ENCODE measurements around the gene CYSRT1. TPM values are rescaled to one million over a fixed set of nuclear protein-coding genes. Genes with fewer than 3 reads are reported as not detected.

CYSRT1 gene
- polyA plus RNA-seq, 1 of the 3 experiments (the other 2 are of a cell fraction) = 2.1 TPM

DNA sequence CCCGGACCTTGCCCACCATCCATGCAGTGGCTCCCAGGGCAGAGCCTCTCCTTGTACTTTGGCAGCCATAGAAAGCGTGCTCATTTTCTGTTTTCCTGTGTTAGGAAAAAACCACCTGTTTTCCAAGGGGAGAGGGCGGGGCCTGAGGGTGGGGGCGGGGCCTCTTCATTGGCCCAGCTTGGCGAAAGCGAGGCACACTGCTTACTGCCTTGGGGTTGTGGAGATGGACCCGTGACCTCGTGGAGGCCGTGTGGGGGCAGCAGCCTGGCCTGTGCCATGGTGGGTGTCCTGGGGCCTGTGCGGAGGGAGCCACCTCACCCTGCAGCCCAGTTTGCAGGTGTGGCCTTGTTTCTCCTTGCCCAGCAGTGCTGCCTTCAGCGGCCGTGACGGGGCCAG lies 48.1 kb downstream of the CYSRT1 start:
- Histone ChIP-seq H2AFZ (ENCODE audit: low read depth) (no peak overlapping the region), H3K27me3 (ENCODE audit: insufficient read depth) (no peaks in the 10 kb centered on the region), H3F3A (replicated peaks; ENCODE audit: insufficient read depth) (peaks cover 8% of the 10 kb centered on the region), H3K79me2 (ENCODE audit: insufficient read depth) (no peaks in the 10 kb centered on the region), H3K27ac (ENCODE audit: low read depth in 2 of 2, low read length in 1 of 2) (no peak overlapping the region), H3K4me3 (ENCODE audit: low read depth in 2 of 2, low read length in 1 of 2) (no peak overlapping the region), H3K9me2 (no peaks in the 10 kb centered on the region), H3K36me3 (replicated peaks in 1 of 2; ENCODE audit: control insufficient read depth in 1 of 2, insufficient read depth in 2 of 2, low read length in 1 of 2) (peaks cover 12 to 33% of the 10 kb centered on the region in 2 experiments), H3K4me1 (ENCODE audit: control insufficient read depth in 1 of 2, insufficient read depth in 2 of 2, low read depth in 1 of 2, low read length in 1 of 2) (no peaks in the 10 kb centered on the region; a peak in 2 of 4 replicates), H3K9ac (no peak overlapping the region), H3K4me2 (no peak overlapping the region), H4K20me1 (ENCODE audit: insufficient read depth) (0 out of 2 replicates have a peak, but pooled peaks cover 3% of the 10 kb centered on the region), H3K9me3 (no peaks in the 10 kb centered on the region)
- WGBS (ENCODE audit: low lambda C conversion rate) = 100% methylated on average over 5 of the region's 13 CpGs
- peak; percentile 65 for DNase-seq
- no peak for TF ChIP-seq SMC3 (IDR thresholded peaks at IDR 0.05; ENCODE audit: low read depth, low read length)
- ChIA-PET POLR2A (interaction anchor here (1.0 to 1.5 kb wide), 5 partner anchors 8 to 52 kb away, joined by 3 to 8 read pairs (median 3); no protein-coding TSS in a partner anchor), CTCF (interaction anchor here (0.8 to 2.8 kb wide), 4 partner anchors 11 to 173 kb away, joined by 3 to 18 read pairs (median 10); no protein-coding TSS in a partner anchor)

DNA sequence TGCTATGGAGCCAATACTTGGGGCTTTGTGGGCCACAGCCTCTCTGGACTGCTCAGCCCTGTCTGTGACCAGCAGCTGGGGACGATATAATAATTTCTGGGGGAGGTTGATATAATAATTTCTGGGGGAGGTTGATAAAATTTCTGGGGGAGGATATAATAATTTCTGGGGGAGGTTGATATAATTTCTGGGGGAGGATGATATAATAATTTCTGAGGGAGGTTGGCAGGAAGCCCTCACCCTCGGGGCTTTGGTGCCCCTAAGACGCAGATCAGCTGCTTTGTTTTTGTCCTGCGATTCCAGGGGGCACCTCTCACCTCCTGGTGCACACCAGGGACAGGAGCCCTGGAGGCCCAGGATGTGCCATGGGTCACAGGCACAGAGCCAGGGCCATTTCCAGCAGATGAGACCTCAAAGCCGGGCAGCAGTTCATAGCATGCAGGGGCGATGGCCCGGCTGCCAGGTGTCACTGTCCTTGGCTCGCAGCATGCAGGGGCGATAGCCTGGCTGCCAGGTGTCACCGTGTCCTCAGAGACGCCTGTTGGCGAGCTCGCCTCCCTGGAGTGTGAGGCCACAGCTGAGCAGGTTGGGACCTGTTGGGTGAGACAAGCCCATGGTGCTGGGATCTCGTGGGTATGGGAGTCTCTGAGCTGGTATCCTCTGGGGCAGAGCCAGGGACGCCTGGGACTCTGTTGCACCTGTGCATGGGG lies 48.8 kb downstream of the CYSRT1 start:
- ChIA-PET POLR2A (interaction anchor here (1.0 to 1.5 kb wide), 4 partner anchors 9 to 51 kb away, joined by 3 to 8 read pairs (median 4); no protein-coding TSS in a partner anchor), CTCF (interaction anchor here (0.9 to 2.8 kb wide), 5 partner anchors 12 to 149 kb away, joined by 3 to 18 read pairs (median 8); partner anchors contain the start of genes EXD3 and NOXA1)
- no peak overlapping the region for H3K4me3 ChIP-seq (ENCODE audit: low read depth in 2 of 2, low read length in 1 of 2)
- peaks cover 8% of the 10 kb centered on the region for H3F3A ChIP-seq (replicated peaks; ENCODE audit: insufficient read depth)
- no peak overlapping the region for H2AFZ ChIP-seq (ENCODE audit: low read depth)
- no peaks in the 10 kb centered on the region for H3K9me2 ChIP-seq
- 0 out of 2 replicates have a peak, but pooled peaks cover 3% of the 10 kb centered on the region for H4K20me1 ChIP-seq (ENCODE audit: insufficient read depth)
- no peak overlapping the region for H3K27ac ChIP-seq (ENCODE audit: low read depth in 2 of 2, low read length in 1 of 2)
- peaks cover 7 to 31% of the 10 kb centered on the region in 2 experiments for H3K36me3 ChIP-seq (replicated peaks in 1 of 2; ENCODE audit: control insufficient read depth in 1 of 2, insufficient read depth in 2 of 2, low read length in 1 of 2)
- H3K4me1 ChIP-seq (ENCODE audit: control insufficient read depth in 1 of 2, insufficient read depth in 2 of 2, low read depth in 1 of 2, low read length in 1 of 2) = no peaks in the 10 kb centered on the region; a peak in 2 of 4 replicates
- DNase-seq = no peak
- no peak overlapping the region for H3K9ac ChIP-seq
- no peak overlapping the region for H3K4me2 ChIP-seq
- no peaks in the 10 kb centered on the region for H3K79me2 ChIP-seq (ENCODE audit: insufficient read depth)
- TF ChIP-seq, protein P1, sequence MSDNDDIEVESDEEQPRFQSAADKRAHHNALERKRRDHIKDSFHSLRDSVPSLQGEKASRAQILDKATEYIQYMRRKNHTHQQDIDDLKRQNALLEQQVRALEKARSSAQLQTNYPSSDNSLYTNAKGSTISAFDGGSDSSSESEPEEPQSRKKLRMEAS (IDR thresholded peaks at IDR 0.05; ENCODE audit: low read depth) = no peak
- TF ChIP-seq EZH2phosphoT487 (IDR thresholded peaks at IDR 0.05; ENCODE audit: borderline replicate concordance, low read depth) (no peak), RCOR1 (IDR thresholded peaks at IDR 0.05; ENCODE audit: low read length) (no peak), MXI1 (IDR thresholded peaks at IDR 0.05; ENCODE audit: low read depth, low read length) (no peak), CHD2 (IDR thresholded peaks at IDR 0.05; ENCODE audit: low read length, partially characterized antibody) (no peak), FOSL2 (IDR thresholded peaks at IDR 0.05; ENCODE audit: borderline replicate concordance, low read depth) (no peak), JUND (IDR thresholded peaks at IDR 0.05) (no peak), ELF1 (IDR thresholded peaks at IDR 0.05) (no peak)
- TF ChIP-seq, protein P2, sequence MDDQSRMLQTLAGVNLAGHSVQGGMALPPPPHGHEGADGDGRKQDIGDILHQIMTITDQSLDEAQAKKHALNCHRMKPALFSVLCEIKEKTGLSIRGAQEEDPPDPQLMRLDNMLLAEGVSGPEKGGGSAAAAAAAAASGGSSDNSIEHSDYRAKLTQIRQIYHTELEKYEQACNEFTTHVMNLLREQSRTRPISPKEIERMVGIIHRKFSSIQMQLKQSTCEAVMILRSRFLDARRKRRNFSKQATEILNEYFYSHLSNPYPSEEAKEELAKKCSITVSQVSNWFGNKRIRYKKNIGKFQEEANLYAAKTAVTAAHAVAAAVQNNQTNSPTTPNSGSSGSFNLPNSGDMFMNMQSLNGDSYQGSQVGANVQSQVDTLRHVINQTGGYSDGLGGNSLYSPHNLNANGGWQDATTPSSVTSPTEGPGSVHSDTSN (IDR thresholded peaks at IDR 0.05) = no peak
- 90% methylated on average over 10 of the region's 15 CpGs for WGBS (ENCODE audit: low lambda C conversion rate)
- no peaks in the 10 kb centered on the region for H3K27me3 ChIP-seq (ENCODE audit: insufficient read depth)
- no peaks in the 10 kb centered on the region for H3K9me3 ChIP-seq
